Fibroblast of lung (primary cell): ENCODE data around the gene LAMB1.

Source experiments
- CTCF ChIP-seq, 2 donors: IDR thresholded peaks in 1 of 2; conservative IDR thresholded peaks in 1 of 2; 1 replicate in 1 of 2; 2 replicates in 1 of 2; pipeline ENCODE4 v1.5.1; 2011 to 2012; ENCODE audit warnings: low read length in 2 of 2, control low read depth in 1 of 2, inconsistent platforms in 1 of 2, low read depth in 1 of 2, mild to moderate bottlenecking in 1 of 2
- EZH2 ChIP-seq: IDR thresholded peaks from 2 replicates; pipeline ENCODE4 v1.5.1; 2012; ENCODE audit warnings: low read length, control low read depth, mild to moderate bottlenecking; ENCODE audit errors: missing control alignments

DNA sequence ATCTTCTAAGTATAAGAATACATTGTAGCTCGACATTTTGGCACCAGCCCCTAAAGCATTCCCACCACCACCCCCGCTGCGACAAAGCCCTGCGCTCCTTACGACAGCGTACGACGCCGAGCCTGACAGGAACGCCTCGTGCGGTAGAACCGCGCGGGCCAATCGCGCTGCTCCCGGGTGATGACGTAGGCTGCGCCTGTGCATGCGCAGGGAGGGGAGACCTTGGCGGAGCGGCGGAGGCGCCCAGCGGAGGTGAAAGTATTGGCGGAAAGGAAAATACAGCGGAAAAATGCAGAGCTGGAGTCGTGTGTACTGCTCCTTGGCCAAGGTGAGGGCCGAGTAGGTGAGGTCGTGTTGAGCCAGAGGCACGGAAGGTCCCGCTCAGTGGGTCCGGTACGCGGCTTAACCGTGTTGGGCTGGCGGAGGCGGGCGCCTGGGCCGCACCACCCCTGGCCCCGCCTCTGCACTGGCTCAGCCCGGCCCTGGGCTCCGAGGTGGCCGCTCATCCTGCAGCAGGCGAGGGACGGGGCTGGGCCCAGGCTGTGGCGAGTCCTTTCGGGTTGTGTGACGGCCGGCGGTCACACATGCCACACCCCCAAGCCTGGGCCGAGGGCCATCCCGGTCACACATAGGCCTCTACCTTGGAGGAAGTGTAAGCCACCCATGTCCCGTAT, 111.9 kb downstream of the LAMB1 start, which contains the start of gene DLD:
- no peak for TF ChIP-seq CTCF (conservative IDR thresholded peaks at IDR 0.05 in 1 of 2, IDR thresholded peaks at IDR 0.05 in 1 of 2; ENCODE audit: low read depth in 1 of 2, low read length in 2 of 2)
- TF ChIP-seq EZH2: no peak
